Thymus (tissue), 14 donors: ENCODE measurements around the gene ATG4B. TPM values are rescaled to one million over a fixed set of nuclear protein-coding genes. Genes with fewer than 3 reads are reported as not detected.
"Not testable (repeated sequence)": the region's sequence is repeated elsewhere in the genome, so short reads cannot be mapped to it uniquely, and the experiment has no call there.

Source experiments
- DNase-seq, 9 donors: peaks; one replicate each; pipeline ENCODE4 v3.0.0-alpha.2; 2013; ENCODE audit warnings: low spot score in 9 of 9, low read depth in 6 of 9, missing footprints in 1 of 9
- H3K27ac ChIP-seq, 2 donors: one replicate each; pipeline ENCODE4 v1.5.1; 2013; ENCODE audit warnings: control low read depth in 1 of 2, low read depth in 1 of 2, low read length in 1 of 2, mild to moderate bottlenecking in 1 of 2, moderate library complexity in 1 of 2
- H3K27me3 ChIP-seq, 2 donors: one replicate each; pipeline ENCODE4 v1.5.1; 2013; ENCODE audit warnings: low read length in 1 of 2; ENCODE audit not compliant: control insufficient read depth in 2 of 2, insufficient read depth in 1 of 2
- H3K36me3 ChIP-seq, 2 donors: one replicate each; pipeline ENCODE4 v1.5.1; 2013; ENCODE audit warnings: low read length in 1 of 2, mild to moderate bottlenecking in 1 of 2, moderate library complexity in 1 of 2; ENCODE audit not compliant: control insufficient read depth in 2 of 2, insufficient read depth in 2 of 2
- H3K4me1 ChIP-seq, 2 donors: one replicate each; pipeline ENCODE4 v1.5.1; 2013; ENCODE audit warnings: low read length in 2 of 2; ENCODE audit not compliant: control insufficient read depth in 2 of 2, insufficient read depth in 2 of 2
- H3K4me3 ChIP-seq, 2 donors: one replicate each; pipeline ENCODE4 v1.5.1; 2013; ENCODE audit warnings: low read length in 2 of 2, control low read depth in 1 of 2, mild to moderate bottlenecking in 1 of 2
- H3K9me3 ChIP-seq, 2 donors: one replicate each; pipeline ENCODE4 v1.5.1; 2013; ENCODE audit warnings: low read length in 1 of 2, mild to moderate bottlenecking in 1 of 2; ENCODE audit not compliant: control insufficient read depth in 2 of 2, insufficient read depth in 1 of 2
- WGBS: extraction: QIAGEN DNeasy Blood & Tissue Kit; methylation state at CpG from one replicate; pipeline ENCODE4 v1.1.7; 2013; 5-methylcytosine and 5-hydroxymethylcytosine counted together
- long read RNA-seq, 10 donors: transcript quantifications; one replicate each; lab custom pipeline, GENCODE V29; 2026
- polyA plus RNA-seq: library from polyadenylated mRNA; stranded (reverse); fragments of 200-250 nt; gene quantifications from one replicate; pipeline ENCODE4 v1.2.3, GENCODE V29; 2013
- total RNA-seq: library from RNA; stranded (reverse); fragments of 120-200 nt; gene quantifications from one replicate; pipeline ENCODE4 v1.2.4, GENCODE V29; 2013
- donor health status: healthy.

ATG4B gene
- total RNA-seq (30.9 TPM), polyA plus RNA-seq (68.0 TPM)
- long read RNA-seq, donor 1, partial matches to known transcripts: 0 of 1 reads
- long read RNA-seq, donor 1, other reads (novel, unspliced or antisense): 0 of 1 reads
- long read RNA-seq, donor 2, transcript ATG4B-224 (2 exons, 828 nt): minor isoform, 5 of 29 reads
- long read RNA-seq, donor 2, transcript ATG4B-205 (13 exons, 2,878 nt): major isoform, 21 of 29 reads
- long read RNA-seq, donor 2, partial matches to known transcripts: 0 of 29 reads
- long read RNA-seq, donor 2, other reads (novel, unspliced or antisense): 0 of 29 reads
- long read RNA-seq, donor 3, transcript ATG4B-205 (13 exons, 2,878 nt): major isoform, 14 of 18 reads
- long read RNA-seq, donor 3, partial matches to known transcripts: 0 of 18 reads
- long read RNA-seq, donor 3, other reads (novel, unspliced or antisense): 0 of 18 reads
- long read RNA-seq, donor 4, transcript ATG4B-205 (13 exons, 2,878 nt): major isoform, 12 of 15 reads
- long read RNA-seq, donor 4, partial matches to known transcripts: 0 of 15 reads
- long read RNA-seq, donor 4, other reads (novel, unspliced or antisense): 0 of 15 reads
- long read RNA-seq, donor 5, transcript ATG4B-205 (13 exons, 2,878 nt): major isoform, 13 of 15 reads
- long read RNA-seq, donor 5, partial matches to known transcripts: 0 of 15 reads
- long read RNA-seq, donor 5, other reads (novel, unspliced or antisense): 0 of 15 reads
- long read RNA-seq, donor 6, transcript ATG4B-205 (13 exons, 2,878 nt): major isoform, 7 of 136 reads
- long read RNA-seq, donor 6, partial matches to known transcripts: 28 of 136 reads
- long read RNA-seq, donor 6, other reads (novel, unspliced or antisense): 98 of 136 reads
- long read RNA-seq, donor 7, transcript ATG4B-205 (13 exons, 2,878 nt): major isoform, 9 of 9 reads
- long read RNA-seq, donor 7, partial matches to known transcripts: 0 of 9 reads
- long read RNA-seq, donor 7, other reads (novel, unspliced or antisense): 0 of 9 reads
- long read RNA-seq, donor 8, transcript ATG4B-205 (13 exons, 2,878 nt): major isoform, 6 of 6 reads
- long read RNA-seq, donor 8, partial matches to known transcripts: 0 of 6 reads
- long read RNA-seq, donor 8, other reads (novel, unspliced or antisense): 0 of 6 reads
- long read RNA-seq, donor 9, transcript ATG4B-205 (13 exons, 2,878 nt): major isoform, 5 of 6 reads
- long read RNA-seq, donor 9, partial matches to known transcripts: 0 of 6 reads
- long read RNA-seq, donor 9, other reads (novel, unspliced or antisense): 0 of 6 reads
- long read RNA-seq, donor 10, transcript ATG4B-205 (13 exons, 2,878 nt): major isoform, 7 of 10 reads
- long read RNA-seq, donor 10, partial matches to known transcripts: 0 of 10 reads
- long read RNA-seq, donor 10, other reads (novel, unspliced or antisense): 0 of 10 reads

GRCh38 chr2:241637018-241637794 lies at the start of gene ATG4B, which contains the start of gene THAP4:
Gene ATG4B, plus strand, starts transcription at chr2:241637693. Its CDS starts 22 bp downstream, at chr2:241637715.
Gene THAP4, minus strand, starts transcription at chr2:241637158. Its CDS starts 141 bp downstream, at chr2:241637017.
- H3K36me3 ChIP-seq: peaks cover 21 to 22% of the 10 kb centered on the region in 2 donors
- H3K27me3 ChIP-seq: peaks cover 0 to 5% of the 10 kb centered on the region in 2 donors
- WGBS: under 1% methylated on average over 121 of the region's 123 CpGs
- H3K4me1 ChIP-seq: peaks cover 7 to 11% of the 10 kb centered on the region in 2 donors
- peaks cover 3 to 12% of the 10 kb centered on the region in 2 donors for H3K9me3 ChIP-seq
- DNase-seq: peak in 8 of 9 donors; percentile 65 to 89 (median 75)
- peak within 1 kb of the TSS; percentile 94 to 98 for H3K4me3 ChIP-seq
- H3K27ac ChIP-seq: peak within 1 kb of the TSS; percentile 88 to 98

- WGBS: 93% methylated on average over 17 of the region's 17 CpGs
- not testable (repeated sequence) for H3K4me1 ChIP-seq, H3K27ac ChIP-seq, H3K27me3 ChIP-seq, DNase-seq, H3K4me3 ChIP-seq
- H3K9me3 ChIP-seq: peaks cover 6 to 28% of the 10 kb centered on the region in 2 donors
- peaks cover 9 to 21% of the 10 kb centered on the region in 2 donors for H3K36me3 ChIP-seq
These were observed 47.6 kb upstream of the ATG4B start for GRCh38 chr2:241589863-241590262.

- not testable (repeated sequence) for DNase-seq, H3K4me3 ChIP-seq, H3K27ac ChIP-seq, H3K27me3 ChIP-seq, H3K4me1 ChIP-seq
- H3K9me3 ChIP-seq: peaks cover 3 to 20% of the 10 kb centered on the region in 2 donors
- peaks cover 5 to 20% of the 10 kb centered on the region in 2 donors for H3K36me3 ChIP-seq
- WGBS: 91% methylated on average over 33 of the region's 33 CpGs
These were observed 46.7 kb upstream of the ATG4B start for GRCh38 chr2:241590496-241591455.

GRCh38 chr2:241592126-241592845 lies 45.2 kb upstream of the ATG4B start:
- no peaks in the 10 kb centered on the region for H3K27me3 ChIP-seq
- peaks cover 0 to 9% of the 10 kb centered on the region in 2 donors for H3K9me3 ChIP-seq
- no peak overlapping the region for H3K4me3 ChIP-seq
- 98% methylated on average over 18 of the region's 18 CpGs for WGBS
- no peak for DNase-seq
- H3K27ac ChIP-seq: no peak overlapping the region
- H3K4me1 ChIP-seq: no peaks in the 10 kb centered on the region
- H3K36me3 ChIP-seq: peaks cover 5 to 27% of the 10 kb centered on the region in 2 donors

GRCh38 chr2:241593271-241593670 lies 44.2 kb upstream of the ATG4B start:
- H3K27me3 ChIP-seq: no peaks in the 10 kb centered on the region
- H3K9me3 ChIP-seq: peaks cover 0 to 6% of the 10 kb centered on the region in 2 donors
- no peaks in the 10 kb centered on the region for H3K4me1 ChIP-seq
- no peak overlapping the region for H3K27ac ChIP-seq
- WGBS: 97% methylated on average over 16 of the region's 16 CpGs
- H3K4me3 ChIP-seq: no peak overlapping the region
- no peak for DNase-seq
- peaks cover 5 to 30% of the 10 kb centered on the region in 2 donors for H3K36me3 ChIP-seq

- DNase-seq: peak in 1 of 9 donors; percentile 31
- no peaks in the 10 kb centered on the region for H3K9me3 ChIP-seq
- 96% methylated on average over 15 of the region's 15 CpGs for WGBS
- H3K4me1 ChIP-seq: no peaks in the 10 kb centered on the region
- no peak overlapping the region for H3K27ac ChIP-seq
- H3K4me3 ChIP-seq: no peak overlapping the region
- H3K36me3 ChIP-seq: peaks cover 8 to 33% of the 10 kb centered on the region in 2 donors
- no peaks in the 10 kb centered on the region for H3K27me3 ChIP-seq
These were observed 41.8 kb upstream of the ATG4B start for GRCh38 chr2:241595600-241596140.

- peaks cover 10 to 42% of the 10 kb centered on the region in 2 donors for H3K36me3 ChIP-seq
- H3K4me1 ChIP-seq: no peaks in the 10 kb centered on the region
These were observed 39.9 kb upstream of the ATG4B start for GRCh38 chr2:241597561-241597960.

More at GRCh38 chr2:241597561-241597960, 39.9 kb upstream of the ATG4B start:
- no peaks in the 10 kb centered on the region for H3K27me3 ChIP-seq
- H3K9me3 ChIP-seq: no peaks in the 10 kb centered on the region
- H3K27ac ChIP-seq: no peak overlapping the region
- no peak overlapping the region for H3K4me3 ChIP-seq
- 97% methylated on average over 6 of the region's 6 CpGs for WGBS
- DNase-seq: no peak
